Progenitor cell of endocrine pancreas (in vitro differentiated cells): ENCODE measurements around the gene MLIP. TPM values are rescaled to one million over a fixed set of nuclear protein-coding genes. Genes with fewer than 3 reads are reported as not detected.
A peak's percentile ranks its signal among the peaks of the same experiment; 100 is the strongest.

Source experiments
- DNase-seq: peaks from one replicate; pipeline ENCODE4 v3.0.0; 2021; ENCODE audit warnings: low spot score; ENCODE audit not compliant: unreplicated experiment
- H3K27ac Mint-ChIP-seq: 2 replicates; pipeline ENCODE4 v1.8.0; 2021; ENCODE audit warnings: mild to moderate bottlenecking, moderate library complexity, mixed read lengths
- H3K27me3 Mint-ChIP-seq: 2 replicates; pipeline ENCODE4 v1.8.0; 2021; ENCODE audit warnings: mixed read lengths
- H3K36me3 Mint-ChIP-seq: 2 replicates; pipeline ENCODE4 v1.8.0; 2022; ENCODE audit warnings: mixed read lengths; ENCODE audit not compliant: insufficient read depth
- H3K4me1 Mint-ChIP-seq: 2 replicates; pipeline ENCODE4 v1.8.0; 2021; ENCODE audit warnings: low read depth, mixed read lengths
- H3K4me3 Mint-ChIP-seq: 2 replicates; pipeline ENCODE4 v1.8.0; 2021; ENCODE audit warnings: low read depth, mild to moderate bottlenecking, moderate library complexity, mixed read lengths
- H3K9me3 Mint-ChIP-seq: 2 replicates; pipeline ENCODE4 v1.8.0; 2021; ENCODE audit warnings: low read depth, mixed read lengths
- CTCF ChIP-seq: fragments of 200-600 bp; sonication (generic); IDR thresholded peaks from one replicate; pipeline ENCODE4 v1.5.0; 2021; ENCODE audit warnings: antibody characterized with exemption, mild to moderate bottlenecking; ENCODE audit not compliant: unreplicated experiment
- total RNA-seq: library from RNA; stranded (reverse); gene quantifications from 2 replicates; pipeline ENCODE4 v1.2.1, GENCODE V29; 2021

Gene MLIP
- total RNA-seq, 1 donor from 2014 or later = not detected

GRCh38 chr6:54071821-54072340 lies 39.4 kb upstream of the MLIP start:
- Mint-ChIP-seq H3K9me3 (no peaks in the 10 kb centered on the region), H3K36me3 (no peaks in the 10 kb centered on the region), H3K27ac (no peak overlapping the region), H3K4me3 (no peak overlapping the region), H3K27me3 (no peaks in the 10 kb centered on the region), H3K4me1 (peaks cover 18% of the 10 kb centered on the region)
- no peak for DNase-seq
- TF ChIP-seq CTCF = no peak

- no peak overlapping the region for H3K4me3 Mint-ChIP-seq
- H3K4me1 Mint-ChIP-seq = peaks cover 22% of the 10 kb centered on the region
- DNase-seq = no peak
- no peaks in the 10 kb centered on the region for H3K36me3 Mint-ChIP-seq
- TF ChIP-seq CTCF = no peak
- H3K9me3 Mint-ChIP-seq = no peaks in the 10 kb centered on the region
- no peaks in the 10 kb centered on the region for H3K27me3 Mint-ChIP-seq
- peak overlapping the region; percentile 62 for H3K27ac Mint-ChIP-seq
Observed at GRCh38 chr6:54072635-54073313, 38.5 kb upstream of the MLIP start.

- no peak for DNase-seq
- no peak for TF ChIP-seq CTCF
- H3K27me3 Mint-ChIP-seq = no peaks in the 10 kb centered on the region
- H3K36me3 Mint-ChIP-seq = no peaks in the 10 kb centered on the region
- peaks cover 22% of the 10 kb centered on the region for H3K4me1 Mint-ChIP-seq
- no peaks in the 10 kb centered on the region for H3K9me3 Mint-ChIP-seq
- H3K27ac Mint-ChIP-seq = no peak overlapping the region
- no peak overlapping the region for H3K4me3 Mint-ChIP-seq
Observed at GRCh38 chr6:54073487-54073886, 37.8 kb upstream of the MLIP start.

GRCh38 chr6:54074109-54074508 lies 37.1 kb upstream of the MLIP start:
- no peak for DNase-seq
- no peaks in the 10 kb centered on the region for H3K36me3 Mint-ChIP-seq
- no peaks in the 10 kb centered on the region for H3K27me3 Mint-ChIP-seq
- no peak overlapping the region for H3K4me3 Mint-ChIP-seq
- H3K27ac Mint-ChIP-seq = no peak overlapping the region
- no peak for TF ChIP-seq CTCF
- H3K4me1 Mint-ChIP-seq = peaks cover 22% of the 10 kb centered on the region
- no peaks in the 10 kb centered on the region for H3K9me3 Mint-ChIP-seq

- no peaks in the 10 kb centered on the region for H3K27me3 Mint-ChIP-seq
- TF ChIP-seq CTCF = no peak
- no peak for DNase-seq
- H3K4me1 Mint-ChIP-seq = peaks cover 22% of the 10 kb centered on the region
- no peak overlapping the region for H3K4me3 Mint-ChIP-seq
- no peaks in the 10 kb centered on the region for H3K9me3 Mint-ChIP-seq
- H3K27ac Mint-ChIP-seq = no peak overlapping the region
- no peaks in the 10 kb centered on the region for H3K36me3 Mint-ChIP-seq
Observed at GRCh38 chr6:54074578-54075195, 36.6 kb upstream of the MLIP start.
